IMR-90 (cell line): ENCODE data around the gene PTK6. TPM values are rescaled to one million over a fixed set of nuclear protein-coding genes. Genes with fewer than 3 reads are reported as not detected.
"Not testable (repeated sequence)": the region's sequence is repeated elsewhere in the genome, so short reads cannot be mapped to it uniquely, and the experiment has no call there.

ENCODE experiments used
- ATAC-seq: fragments of 200-7000 bp; cut with Tn5 transposase; 2 replicates; pipeline ENCODE4 v1.9.1; 2020; ENCODE audit warnings: low read depth, mild to moderate bottlenecking, moderate library complexity
- BruUV-seq: library from RNA; stranded (reverse); fragments of 400-500 nt; replicated peaks from 2 replicates; lab custom pipeline; 2021; lab: Mats Ljungman, UMichigan
- CTCF ChIA-PET: fragments of 300-600 bp; formaldehyde crosslinking; extraction: SDS; loops from one replicate; lab custom pipeline; 2021; ENCODE audit warnings: antibody characterized with exemption; lab: Yijun Ruan, JAX
- POLR2A ChIA-PET: fragments of 300-600 bp; sonication (Branson Sonifier 250); formaldehyde crosslinking; loops from one replicate; lab custom pipeline; 2022; ENCODE audit warnings: antibody characterized with exemption; ENCODE audit not compliant: unreplicated experiment; lab: Charles Lee
- DNase-seq: peaks from one replicate; pipeline ENCODE4 v3.0.0; 2013
- H2AFZ ChIP-seq: replicated peaks from 2 replicates; pipeline ENCODE3; 2013; ENCODE audit warnings: low read length, mild to moderate bottlenecking; ENCODE audit not compliant: poor library complexity
- H2AK5ac ChIP-seq: 2 replicates; pipeline ENCODE4 v1.6.1; 2013; ENCODE audit warnings: low read depth, low read length, inconsistent platforms
- H2AK9ac ChIP-seq: replicated peaks from 2 replicates; pipeline ENCODE3; 2013; ENCODE audit warnings: mild to moderate bottlenecking, low read depth, low read length, moderate library complexity; ENCODE audit not compliant: poor library complexity
- H2BK120ac ChIP-seq: 2 replicates; pipeline ENCODE4 v1.6.1; 2013; ENCODE audit warnings: low read depth, low read length, inconsistent platforms
- H2BK15ac ChIP-seq: 3 replicates; pipeline ENCODE4 v1.6.1; 2013; ENCODE audit warnings: low read depth, low read length, inconsistent platforms
- H2BK20ac ChIP-seq: 2 replicates; pipeline ENCODE4 v1.6.1; 2013; ENCODE audit warnings: low read depth, mild to moderate bottlenecking, inconsistent platforms, low read length, moderate library complexity
- H2BK5ac ChIP-seq: 2 replicates; pipeline ENCODE4 v1.6.1; 2013; ENCODE audit warnings: mild to moderate bottlenecking, low read depth, low read length, inconsistent platforms; ENCODE audit not compliant: poor library complexity, severe bottlenecking
- H3K14ac ChIP-seq: replicated peaks from 2 replicates; pipeline ENCODE4 v1.6.1; 2013; ENCODE audit warnings: low read depth, low read length, inconsistent platforms
- H3K18ac ChIP-seq: 2 replicates; pipeline ENCODE4 v1.6.1; 2013; ENCODE audit warnings: low read depth, low read length, control low read depth
- H3K23ac ChIP-seq: 2 replicates; pipeline ENCODE4 v1.6.1; 2013; ENCODE audit warnings: low read depth, low read length, inconsistent platforms
- H3K27ac ChIP-seq: 2 replicates; pipeline ENCODE4 v1.5.1; 2013; ENCODE audit warnings: mild to moderate bottlenecking, control low read depth, low read length; ENCODE audit not compliant: insufficient read depth
- H3K27me3 ChIP-seq: 2 replicates; pipeline ENCODE4 v1.6.1; 2013; ENCODE audit warnings: low read length; ENCODE audit not compliant: control insufficient read depth, insufficient read depth
- H3K36me3 ChIP-seq: 2 replicates; pipeline ENCODE4 v1.6.1; 2013; ENCODE audit warnings: low read length, mixed read lengths; ENCODE audit not compliant: control insufficient read depth, insufficient read depth
- H3K4ac ChIP-seq: 2 replicates; pipeline ENCODE4 v1.6.1; 2013; ENCODE audit warnings: low read depth, low read length, inconsistent platforms
- H3K4me1 ChIP-seq: 2 replicates; pipeline ENCODE4 v1.6.1; 2013; ENCODE audit warnings: low read length, mixed read lengths; ENCODE audit not compliant: control insufficient read depth, insufficient read depth
- H3K4me2 ChIP-seq: 2 replicates; pipeline ENCODE4 v1.6.1; 2013; ENCODE audit warnings: low read depth, mild to moderate bottlenecking, control low read depth, low read length, moderate library complexity
- H3K4me3 ChIP-seq: 2 replicates; pipeline ENCODE4 v1.5.1; 2013; ENCODE audit warnings: low read depth, mild to moderate bottlenecking, control low read depth, low read length, moderate library complexity; ENCODE audit not compliant: insufficient read depth
- H3K56ac ChIP-seq: 2 replicates; pipeline ENCODE4 v1.6.1; 2013; ENCODE audit warnings: low read length, inconsistent platforms; ENCODE audit not compliant: insufficient read depth; ENCODE audit errors: extremely low read depth
- H3K79me1 ChIP-seq, 2 experiments: 2 replicates each; pipeline ENCODE4 v1.6.1; 2013; ENCODE audit warnings: low read length in 2 of 2, inconsistent platforms in 1 of 2, low read depth in 1 of 2
- H3K9ac ChIP-seq: 2 replicates; pipeline ENCODE4 v1.6.1; 2013; ENCODE audit warnings: low read depth, low read length, control low read depth
- H3K9me1 ChIP-seq: 2 replicates; pipeline ENCODE4 v1.6.1; 2013; ENCODE audit warnings: low read length, inconsistent platforms; ENCODE audit not compliant: insufficient read depth
- H3K9me3 ChIP-seq: 2 replicates; pipeline ENCODE4 v1.6.1; 2013; ENCODE audit warnings: low read length; ENCODE audit not compliant: control insufficient read depth, insufficient read depth
- H4K20me1 ChIP-seq: 2 replicates; pipeline ENCODE4 v1.6.1; 2013; ENCODE audit warnings: low read length, inconsistent platforms; ENCODE audit not compliant: insufficient read depth
- H4K5ac ChIP-seq: 2 replicates; pipeline ENCODE4 v1.6.1; 2013; ENCODE audit warnings: mild to moderate bottlenecking, low read depth, low read length, control low read depth
- H4K8ac ChIP-seq, 2 experiments: 2 replicates each; pipeline ENCODE4 v1.6.1; 2013; ENCODE audit warnings: low read depth in 2 of 2, low read length in 2 of 2, control low read depth in 1 of 2, inconsistent platforms in 1 of 2
- H4K91ac ChIP-seq: 2 replicates; pipeline ENCODE4 v1.6.1; 2013; ENCODE audit warnings: low read depth, low read length, inconsistent platforms; ENCODE audit not compliant: insufficient read depth
- CTCF ChIP-seq: conservative IDR thresholded peaks from 2 replicates; pipeline ENCODE4 v1.5.1; 2012; ENCODE audit warnings: mild to moderate bottlenecking, low read depth, low read length, improper control_type of control experiment
- MAFK ChIP-seq: IDR thresholded peaks from 2 replicates; pipeline ENCODE4 v1.6.1; 2012; ENCODE audit warnings: low read depth, low read length, improper control_type of control experiment
- RCOR1 ChIP-seq: IDR thresholded peaks from 2 replicates; pipeline ENCODE4 v1.6.1; 2012; ENCODE audit warnings: mild to moderate bottlenecking, low read length, improper control_type of control experiment; ENCODE audit not compliant: insufficient replicate concordance
- WGBS, 2 experiments: methylation state at CpG; one replicate each; pipeline versions ENCODE4 v1.1.5 to v1.1.7; 2013; ENCODE audit warnings: missing lambda C conversion rate in 2 of 2; ENCODE audit not compliant: insufficient read length in 1 of 2; ENCODE audit errors: extremely low coverage in 2 of 2; 5-methylcytosine and 5-hydroxymethylcytosine counted together
- dilution Hi-C: fragments of 300-500 bp; cut with HindIII; formaldehyde crosslinking; loops from one replicate; pipeline ENCODE4 v1.14.3; 2018; ENCODE audit warnings: low sequenced_read_pairs; ENCODE audit not compliant: unreplicated experiment
- in situ Hi-C: fragments of 300-500 bp; cut with MboI; formaldehyde crosslinking; loops from 3 replicates; pipeline ENCODE4 v1.14.3; 2019; ENCODE audit warnings: low sequenced_read_pairs, inconsistent platforms, mixed read lengths
- intact Hi-C: fragments of 100-400 bp; cut with micrococcal nuclease; formaldehyde crosslinking; loops from 2 replicates; pipeline ENCODE4 v1.10.0; 2022
- polyA plus RNA-seq, 3 experiments: library from polyadenylated mRNA; depleted of rRNA; stranded (reverse); fragments of >200 nt; gene quantifications; 2 replicates each; pipeline ENCODE4 v1.2.3, GENCODE V29; 2012; ENCODE audit warnings: low replicate concordance in 1 of 3
- total RNA-seq: library from RNA; depleted of rRNA; stranded (reverse); fragments of >200 nt; gene quantifications from 2 replicates; pipeline ENCODE4 v1.2.3, GENCODE V29; 2012

Gene PTK6
- total and polyA plus RNA-seq, 2 of the 4 experiments (the other 2 are of a cell fraction): not detected

- Histone ChIP-seq H3K4me2 (no peak overlapping the region), H3K23ac (no peak overlapping the region), H3K79me1 (peaks cover 12 to 25% of the 10 kb centered on the region in 2 experiments; a peak in 3 of 4 replicates), H2AFZ (no peak overlapping the region), H4K8ac (no peak overlapping the region), H3K36me3 (peaks cover 11% of the 10 kb centered on the region), H2BK15ac (no peak overlapping the region), H3K27ac (no peak overlapping the region), H3K9me1 (peaks cover 10% of the 10 kb centered on the region; the same call in 1 of the 2 replicates), H3K14ac (no peak overlapping the region), H3K56ac (no peak overlapping the region), H3K9ac (no peak overlapping the region), H2BK120ac (no peak overlapping the region), H2AK5ac (no peak overlapping the region), H2AK9ac (no peak overlapping the region), H4K91ac (no peak overlapping the region), H3K18ac (no peak overlapping the region), H4K20me1 (peaks cover 17% of the 10 kb centered on the region), H3K27me3 (no peaks in the 10 kb centered on the region; the same call in 1 of the 2 replicates), H3K4ac (no peak overlapping the region), H3K4me3 (no peak overlapping the region), H2BK5ac (no peak overlapping the region), H3K4me1 (peaks cover 12% of the 10 kb centered on the region), H3K9me3 (no peaks in the 10 kb centered on the region), H2BK20ac (no peak overlapping the region), H4K5ac (no peak overlapping the region)
- WGBS, 2 experiments: 89% methylated on average over 13 of the region's 32 CpGs; no CpG with 5 or more reads in 1 of the 2 experiments
- DNase-seq (no peak), ATAC-seq (no peak)
- POLR2A ChIA-PET: no interaction called here
- BruUV-seq: no TSS peak
- intact Hi-C loops: no loop called here
- dilution Hi-C loops: no loop called here
- TF ChIP-seq MAFK (no peak), CTCF (no peak), RCOR1 (no peak)
- in situ Hi-C loops: no loop called here
- CTCF ChIA-PET: no interaction called here
Measured at GRCh38 chr20:63517376-63518309, 19.5 kb downstream of the PTK6 start.

- in situ Hi-C loops: not testable (repeated sequence)
Measured at GRCh38 chr20:63514520-63514919, 22.7 kb downstream of the PTK6 start.

More at GRCh38 chr20:63514520-63514919, 22.7 kb downstream of the PTK6 start:
- H3K36me3 ChIP-seq, H4K8ac ChIP-seq, H3K27ac ChIP-seq, H3K14ac ChIP-seq, H3K9me3 ChIP-seq, intact Hi-C loops, H3K4me3 ChIP-seq, BruUV-seq, H2AK5ac ChIP-seq, H3K18ac ChIP-seq, CTCF ChIA-PET, H4K20me1 ChIP-seq, ATAC-seq, DNase-seq, H3K9me1 ChIP-seq, H4K5ac ChIP-seq, H4K91ac ChIP-seq, H3K4me1 ChIP-seq, H2BK5ac ChIP-seq, H3K4me2 ChIP-seq, H3K56ac ChIP-seq, H2AFZ ChIP-seq, POLR2A ChIA-PET, H3K9ac ChIP-seq, H3K4ac ChIP-seq, H2BK120ac ChIP-seq, H3K23ac ChIP-seq, dilution Hi-C loops, H2AK9ac ChIP-seq, H2BK15ac ChIP-seq, H3K79me1 ChIP-seq, H3K27me3 ChIP-seq, H2BK20ac ChIP-seq: not testable (repeated sequence)
- no CpG with 5 or more reads among the region's 10 CpGs for WGBS, 2 experiments
